Ishikawa (cell line): ENCODE measurements around the gene LEMD3.

ENCODE experiments used
- CEBPB ChIP-seq: IDR thresholded peaks from 2 replicates; pipeline ENCODE4 v1.6.1; 2012
- CREB1 ChIP-seq: IDR thresholded peaks from 2 replicates; pipeline ENCODE4 v1.6.1; 2012; ENCODE audit warnings: low read depth
- EGR1 ChIP-seq: IDR thresholded peaks from 2 replicates; pipeline ENCODE4 v1.6.1; 2012
- EP300 ChIP-seq: IDR thresholded peaks from 2 replicates; pipeline ENCODE4 v1.6.1; 2012; ENCODE audit warnings: borderline replicate concordance
- FOXM1 ChIP-seq: IDR thresholded peaks from 2 replicates; pipeline ENCODE4 v1.6.1; 2012; ENCODE audit warnings: low read depth, borderline replicate concordance
- NFIC ChIP-seq: IDR thresholded peaks from 2 replicates; pipeline ENCODE4 v1.6.1; 2012
- RAD21 ChIP-seq: IDR thresholded peaks from 2 replicates; pipeline ENCODE4 v1.6.1; 2012; ENCODE audit warnings: low read depth
- REST ChIP-seq: IDR thresholded peaks from 2 replicates; pipeline ENCODE4 v1.6.1; 2012; ENCODE audit warnings: low read depth, mild to moderate bottlenecking
- TAF1 ChIP-seq: IDR thresholded peaks from 2 replicates; pipeline ENCODE4 v1.6.1; 2012; ENCODE audit warnings: low read depth, mild to moderate bottlenecking
- TCF12 ChIP-seq: IDR thresholded peaks from 2 replicates; pipeline ENCODE4 v1.6.1; 2012; ENCODE audit warnings: low read depth
- TEAD4 ChIP-seq: IDR thresholded peaks from 2 replicates; pipeline ENCODE4 v1.6.1; 2012
- USF1 ChIP-seq: IDR thresholded peaks from 2 replicates; pipeline ENCODE4 v1.6.1; 2012
- YY1 ChIP-seq: IDR thresholded peaks from 2 replicates; pipeline ENCODE4 v1.6.1; 2012; ENCODE audit warnings: low read depth
- ZBTB7A ChIP-seq: IDR thresholded peaks from 2 replicates; pipeline ENCODE4 v1.6.1; 2012; ENCODE audit warnings: low read depth
- TF ChIP-seq, protein P1 (sequence below): IDR thresholded peaks from 2 replicates; pipeline ENCODE4 v1.6.1; 2012

The LEMD3 gene

GRCh38 chr12:65175385-65175784, 6.0 kb downstream of the LEMD3 start:
- TF ChIP-seq TEAD4: no peak
- no peak for TF ChIP-seq CREB1
- TF ChIP-seq TAF1: no peak
- TF ChIP-seq FOXM1: no peak
- no peak for TF ChIP-seq EGR1
- TF ChIP-seq RAD21: no peak
- TF ChIP-seq NFIC: no peak
- TF ChIP-seq TCF12: no peak
- TF ChIP-seq CEBPB: no peak
- TF ChIP-seq YY1: no peak
- no peak for TF ChIP-seq REST
- TF ChIP-seq EP300: no peak
- no peak for TF ChIP-seq ZBTB7A
- TF ChIP-seq, protein P1, sequence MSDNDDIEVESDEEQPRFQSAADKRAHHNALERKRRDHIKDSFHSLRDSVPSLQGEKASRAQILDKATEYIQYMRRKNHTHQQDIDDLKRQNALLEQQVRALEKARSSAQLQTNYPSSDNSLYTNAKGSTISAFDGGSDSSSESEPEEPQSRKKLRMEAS: no peak
- TF ChIP-seq USF1: no peak

DNA sequence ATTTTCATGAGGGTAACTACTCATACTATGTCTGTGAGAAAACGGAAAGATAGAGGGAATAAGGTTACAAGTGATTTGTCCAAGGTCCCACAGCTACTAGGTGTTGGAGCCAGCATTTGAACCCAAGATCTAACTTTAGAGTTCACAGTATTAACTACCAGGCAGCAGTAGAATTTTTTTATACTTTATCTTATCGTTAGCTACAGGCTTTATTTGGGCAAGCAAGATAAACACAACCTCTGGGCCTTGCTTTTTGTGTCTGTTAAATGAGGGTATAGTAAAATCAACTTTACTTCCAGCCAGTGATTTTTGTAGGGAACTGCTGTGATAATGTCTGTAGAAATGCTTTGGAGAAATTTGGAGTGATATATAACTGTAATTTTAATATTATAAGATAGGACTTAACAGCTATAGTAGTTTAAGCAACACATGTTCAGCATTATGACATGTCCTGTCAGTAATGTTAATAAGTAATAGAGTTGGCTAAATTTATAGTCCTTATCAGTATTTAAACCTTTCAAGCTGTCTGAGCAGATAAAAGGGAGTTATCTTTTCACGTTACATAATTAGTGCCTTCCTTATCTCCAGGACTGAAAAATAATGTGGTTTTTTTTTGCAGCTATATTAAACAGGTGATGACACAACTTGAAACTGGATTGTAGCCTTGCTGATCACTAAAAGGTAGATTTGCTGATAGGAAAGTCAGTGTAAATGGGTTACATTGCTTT, 12.8 kb downstream of the LEMD3 start:
- TF ChIP-seq TAF1: no peak
- TF ChIP-seq, protein P1: no peak
- no peak for TF ChIP-seq ZBTB7A
- TF ChIP-seq YY1: no peak
- no peak for TF ChIP-seq RAD21
- no peak for TF ChIP-seq CREB1
- no peak for TF ChIP-seq EGR1
- no peak for TF ChIP-seq FOXM1
- TF ChIP-seq TEAD4: no peak
- TF ChIP-seq CEBPB: no peak

GRCh38 chr12:65184176-65184857, 14.9 kb downstream of the LEMD3 start:
- no peak for TF ChIP-seq ZBTB7A
- TF ChIP-seq CEBPB: no peak
- no peak for TF ChIP-seq FOXM1
- no peak for TF ChIP-seq TAF1
- no peak for TF ChIP-seq EP300
- TF ChIP-seq TEAD4: no peak
- TF ChIP-seq CREB1: no peak
- TF ChIP-seq NFIC: no peak
- TF ChIP-seq RAD21: no peak
- TF ChIP-seq, protein P1: no peak
- TF ChIP-seq YY1: no peak
- no peak for TF ChIP-seq EGR1
- TF ChIP-seq REST: no peak
- no peak for TF ChIP-seq USF1
- TF ChIP-seq TCF12: no peak

- TF ChIP-seq NFIC (no peak), TEAD4 (no peak), TAF1 (no peak), RAD21 (no peak), REST (no peak), YY1 (no peak), CREB1 (no peak), ZBTB7A (no peak), TCF12 (no peak), USF1 (no peak)
- TF ChIP-seq, protein P1: no peak
Observed at GRCh38 chr12:65184858-65185229, 15.5 kb downstream of the LEMD3 start.
